ENCODE measurements around the gene IPMK.

Gene IPMK

GRCh38 chr10:58173391-58173790 is 94.3 kb downstream of the IPMK start:
- no peak for ATAC-seq
- TF ChIP-seq TSHZ2 (CRISPR knock-in tag; IDR thresholded peaks at IDR 0.05) (no peak), ZNF565 (CRISPR knock-in tag; conservative IDR thresholded peaks at IDR 0.05; ENCODE audit: low read depth) (no peak), CSDC2 (CRISPR knock-in tag; IDR thresholded peaks at IDR 0.05) (no peak), ZFP3 (CRISPR knock-in tag; IDR thresholded peaks at IDR 0.05) (no peak), CSRNP3 (CRISPR knock-in tag; IDR thresholded peaks at IDR 0.05) (no peak), CREB5 (CRISPR knock-in tag; IDR thresholded peaks at IDR 0.05; ENCODE audit: low read depth) (no peak), GLIS3 (CRISPR knock-in tag; IDR thresholded peaks at IDR 0.05) (no peak), PPARA (CRISPR knock-in tag; IDR thresholded peaks at IDR 0.05; ENCODE audit: borderline replicate concordance) (no peak), ISL1 (CRISPR knock-in tag; IDR thresholded peaks at IDR 0.05) (no peak), ZC3H10 (CRISPR knock-in tag; IDR thresholded peaks at IDR 0.05) (no peak), ESRRG (CRISPR knock-in tag; IDR thresholded peaks at IDR 0.05) (no peak), ZFP30 (CRISPR knock-in tag; IDR thresholded peaks at IDR 0.05) (no peak), TCF4 (CRISPR knock-in tag; IDR thresholded peaks at IDR 0.05; ENCODE audit: borderline replicate concordance) (no peak), ZNF8 (CRISPR knock-in tag; IDR thresholded peaks at IDR 0.05) (no peak), TOX (CRISPR knock-in tag; IDR thresholded peaks at IDR 0.05; ENCODE audit: borderline replicate concordance) (no peak), POU6F1 (CRISPR knock-in tag; IDR thresholded peaks at IDR 0.05; ENCODE audit: borderline replicate concordance, low read depth) (no peak), ZNF70 (CRISPR knock-in tag; IDR thresholded peaks at IDR 0.05) (no peak), BACH2 (CRISPR knock-in tag; IDR thresholded peaks at IDR 0.05; ENCODE audit: borderline replicate concordance) (no peak), OSR1 (CRISPR knock-in tag; IDR thresholded peaks at IDR 0.05) (no peak)
- TF ChIP-seq, protein P1, sequence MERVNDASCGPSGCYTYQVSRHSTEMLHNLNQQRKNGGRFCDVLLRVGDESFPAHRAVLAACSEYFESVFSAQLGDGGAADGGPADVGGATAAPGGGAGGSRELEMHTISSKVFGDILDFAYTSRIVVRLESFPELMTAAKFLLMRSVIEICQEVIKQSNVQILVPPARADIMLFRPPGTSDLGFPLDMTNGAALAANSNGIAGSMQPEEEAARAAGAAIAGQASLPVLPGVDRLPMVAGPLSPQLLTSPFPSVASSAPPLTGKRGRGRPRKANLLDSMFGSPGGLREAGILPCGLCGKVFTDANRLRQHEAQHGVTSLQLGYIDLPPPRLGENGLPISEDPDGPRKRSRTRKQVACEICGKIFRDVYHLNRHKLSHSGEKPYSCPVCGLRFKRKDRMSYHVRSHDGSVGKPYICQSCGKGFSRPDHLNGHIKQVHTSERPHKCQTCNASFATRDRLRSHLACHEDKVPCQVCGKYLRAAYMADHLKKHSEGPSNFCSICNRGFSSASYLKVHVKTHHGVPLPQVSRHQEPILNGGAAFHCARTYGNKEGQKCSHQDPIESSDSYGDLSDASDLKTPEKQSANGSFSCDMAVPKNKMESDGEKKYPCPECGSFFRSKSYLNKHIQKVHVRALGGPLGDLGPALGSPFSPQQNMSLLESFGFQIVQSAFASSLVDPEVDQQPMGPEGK (CRISPR knock-in tag; IDR thresholded peaks at IDR 0.05; ENCODE audit: borderline replicate concordance), result no peak

GRCh38 chr10:58171146-58171545 is 96.5 kb downstream of the IPMK start:
- no peak for ATAC-seq
- TF ChIP-seq ZFP3 (CRISPR knock-in tag; IDR thresholded peaks at IDR 0.05) (no peak), ZNF8 (CRISPR knock-in tag; IDR thresholded peaks at IDR 0.05) (no peak), GLIS3 (CRISPR knock-in tag; IDR thresholded peaks at IDR 0.05) (no peak), OSR1 (CRISPR knock-in tag; IDR thresholded peaks at IDR 0.05) (no peak), TSHZ2 (CRISPR knock-in tag; IDR thresholded peaks at IDR 0.05) (no peak), RARB (CRISPR knock-in tag; IDR thresholded peaks at IDR 0.05) (no peak), PPARA (CRISPR knock-in tag; IDR thresholded peaks at IDR 0.05; ENCODE audit: borderline replicate concordance) (no peak), ZNF565 (CRISPR knock-in tag; conservative IDR thresholded peaks at IDR 0.05; ENCODE audit: low read depth) (no peak)
